NCI-H2227 (cell line): ENCODE results near the gene DZANK1.
"Not testable (repeated sequence)": the region's sequence is repeated elsewhere in the genome, so short reads cannot be mapped to it uniquely, and the experiment has no call there.

Experiments
- DNase-seq: peaks from one replicate; lab custom pipeline; 2025; ENCODE audit not compliant: unreplicated experiment; lab: John Stamatoyannopoulos, UW

Gene DZANK1

GRCh38 chr20:18440403-18440802 lies 26.4 kb downstream of the DZANK1 start:
- DNase-seq = no peak

GRCh38 chr20:18436847-18437246 lies 30.0 kb downstream of the DZANK1 start:
- no peak for DNase-seq

GRCh38 chr20:18431206-18431605 lies 35.6 kb downstream of the DZANK1 start:
- no peak for DNase-seq

- no peak for DNase-seq
Observed at GRCh38 chr20:18430172-18430826, 36.5 kb downstream of the DZANK1 start.

GRCh38 chr20:18428490-18429173 lies 38.2 kb downstream of the DZANK1 start:
- DNase-seq = no peak

GRCh38 chr20:18427214-18427613 lies 39.6 kb downstream of the DZANK1 start:
- DNase-seq = no peak

GRCh38 chr20:18421608-18422007 lies 45.2 kb downstream of the DZANK1 start:
- DNase-seq = no peak

- no peak for DNase-seq
Observed at GRCh38 chr20:18416486-18416885, 50.3 kb downstream of the DZANK1 start.

- DNase-seq = no peak
Observed at GRCh38 chr20:18414140-18414539, 52.7 kb downstream of the DZANK1 start.

- DNase-seq = no peak
Observed at GRCh38 chr20:18412221-18412901, 54.5 kb downstream of the DZANK1 start.

- DNase-seq = no peak
Observed at GRCh38 chr20:18405826-18406225, 61.0 kb downstream of the DZANK1 start.

GRCh38 chr20:18404172-18404571 lies 62.7 kb downstream of the DZANK1 start:
- no peak for DNase-seq

- DNase-seq = no peak
Observed at GRCh38 chr20:18403269-18403668, 63.6 kb downstream of the DZANK1 start.

GRCh38 chr20:18401305-18401704 lies 65.5 kb downstream of the DZANK1 start:
- no peak for DNase-seq

- no peak for DNase-seq
Observed at GRCh38 chr20:18400460-18400859, 66.4 kb downstream of the DZANK1 start.

- not testable (repeated sequence) for DNase-seq
Observed at GRCh38 chr20:18398713-18399112, 68.1 kb downstream of the DZANK1 start.

- no peak for DNase-seq
Observed at GRCh38 chr20:18397030-18397429, 69.8 kb downstream of the DZANK1 start.

- no peak for DNase-seq
Observed at GRCh38 chr20:18395544-18395943, 71.3 kb downstream of the DZANK1 start.

- DNase-seq = no peak
Observed at GRCh38 chr20:18394363-18394762, 72.5 kb downstream of the DZANK1 start.

- no peak for DNase-seq
Observed at GRCh38 chr20:18391686-18392085, 75.1 kb downstream of the DZANK1 start.

- no peak for DNase-seq
Observed at GRCh38 chr20:18390201-18390600, 76.6 kb downstream of the DZANK1 start.

GRCh38 chr20:18388860-18389259 lies 78.0 kb downstream of the DZANK1 start:
- DNase-seq = no peak
